ENCODE results near the gene WDR76. TPM values are rescaled to one million over a fixed set of nuclear protein-coding genes. Genes with fewer than 3 reads are reported as not detected.

The WDR76 gene
- polyA plus RNA-seq, 2 of the 4 experiments (the other 2 are of a cell fraction): 12.1 to 17.5 TPM

GRCh38 chr15:43911235-43911781 lies 84.5 kb downstream of the WDR76 start (continued):
- no peak for TF ChIP-seq USF2 (IDR thresholded peaks at IDR 0.05)

- no peak for FAIRE-seq
- Histone ChIP-seq H3K9me3 (no peaks in the 10 kb centered on the region), H3K27ac (peak overlapping the region in 1 of 2 experiments; percentile 48; a peak in 1 of 6 replicates), H3K4me2 (no peak overlapping the region), H3K4me3 (no peak overlapping the region), H3K4me1 (peaks cover 33% of the 10 kb centered on the region)
- POLR2A ChIA-PET: no interaction called here
- TF ChIP-seq NPAS2 (CRISPR knock-in tag; IDR thresholded peaks at IDR 0.05; ENCODE audit: borderline replicate concordance) (no peak), REST (IDR thresholded peaks at IDR 0.05) (no peak), FOSL2 (IDR thresholded peaks at IDR 0.05) (no peak), FOSL2 (CRISPR knock-in tag; IDR thresholded peaks at IDR 0.05) (no peak), SREBF2 (IDR thresholded peaks at IDR 0.05) (no peak), EHMT2 (IDR thresholded peaks at IDR 0.05; ENCODE audit: low read depth) (no peak), ZSCAN20 (CRISPR knock-in tag; IDR thresholded peaks at IDR 0.05) (no peak), NFE2L2 (conservative IDR thresholded peaks at IDR 0.05; ENCODE audit: low read length) (no peak), ZFP36 (IDR thresholded peaks at IDR 0.05; ENCODE audit: borderline replicate concordance, partially characterized antibody) (no peak)
- 91% methylated on average over 6 of the region's 6 CpGs for WGBS (ENCODE audit: missing lambda C conversion rate)
- no peak for ATAC-seq
- CTCF ChIA-PET: interaction anchor here (0.6 to 6.1 kb wide), 3 partner anchors 9 to 155 kb away, joined by 3 to 30 read pairs (median 3); no protein-coding TSS in a partner anchor
- no peak for DNase-seq (ENCODE audit: low read depth in 1 of 2, low spot score in 1 of 2)
Observed at GRCh38 chr15:43912208-43912607, 85.4 kb downstream of the WDR76 start.

GRCh38 chr15:43913026-43913780 lies 86.4 kb downstream of the WDR76 start:
- peak; percentile 43 to 65 for DNase-seq (ENCODE audit: low read depth in 1 of 2, low spot score in 1 of 2)
- peak overlapping the region; percentile 33 to 61; a peak in 3 of 6 replicates for H3K27ac ChIP-seq
- ATAC-seq: peak; percentile 82 to 86
- FAIRE-seq: no peak
- 6% methylated on average over 1 of the region's 1 CpG for WGBS (ENCODE audit: missing lambda C conversion rate)
- TF ChIP-seq HEYL (CRISPR knock-in tag; IDR thresholded peaks at IDR 0.05): no peak
- TF ChIP-seq MAX (IDR thresholded peaks at IDR 0.05): no peak
- TF ChIP-seq FOSL2 (IDR thresholded peaks at IDR 0.05): no peak
- peak; percentile 53 for TF ChIP-seq FOSL2 (CRISPR knock-in tag; IDR thresholded peaks at IDR 0.05)
- peak; percentile 28; the same call in 1 of the 2 replicates for TF ChIP-seq JUNB (IDR thresholded peaks at IDR 0.05)
- TF ChIP-seq RCOR1 (IDR thresholded peaks at IDR 0.05; ENCODE audit: low read depth, low read length): no peak
- TF ChIP-seq CHD4 (IDR thresholded peaks at IDR 0.05; ENCODE audit: borderline replicate concordance): no peak
- TF ChIP-seq HOXB5 (CRISPR knock-in tag; IDR thresholded peaks at IDR 0.05): no peak
- TF ChIP-seq TFCP2L1 (CRISPR knock-in tag; IDR thresholded peaks at IDR 0.05): no peak
- no peaks in the 10 kb centered on the region for H3K9me3 ChIP-seq
- peak overlapping the region; percentile 54 for H3K4me2 ChIP-seq
- ChIA-PET POLR2A (no interaction called here), CTCF (interaction anchor here (1.1 to 6.1 kb wide), 3 partner anchors 10 to 153 kb away, joined by 3 to 30 read pairs (median 10); no protein-coding TSS in a partner anchor)
- H3K4me3 ChIP-seq: no peak overlapping the region
- peaks cover 33% of the 10 kb centered on the region for H3K4me1 ChIP-seq

Measured in A549 (cell line).